NCI-H2107 treated with DMSO at 0.1 percent for 48 hours (cell line): ENCODE results near the gene ARPC5L.
A peak's percentile ranks its signal among the peaks of the same experiment; 100 is the strongest.
"Not testable (repeated sequence)": the region's sequence is repeated elsewhere in the genome, so short reads cannot be mapped to it uniquely, and the experiment has no call there.

Experiments
- DNase-seq: peaks from one replicate; lab custom pipeline; 2025; ENCODE audit not compliant: unreplicated experiment; lab: John Stamatoyannopoulos, UW

ARPC5L gene

DNA sequence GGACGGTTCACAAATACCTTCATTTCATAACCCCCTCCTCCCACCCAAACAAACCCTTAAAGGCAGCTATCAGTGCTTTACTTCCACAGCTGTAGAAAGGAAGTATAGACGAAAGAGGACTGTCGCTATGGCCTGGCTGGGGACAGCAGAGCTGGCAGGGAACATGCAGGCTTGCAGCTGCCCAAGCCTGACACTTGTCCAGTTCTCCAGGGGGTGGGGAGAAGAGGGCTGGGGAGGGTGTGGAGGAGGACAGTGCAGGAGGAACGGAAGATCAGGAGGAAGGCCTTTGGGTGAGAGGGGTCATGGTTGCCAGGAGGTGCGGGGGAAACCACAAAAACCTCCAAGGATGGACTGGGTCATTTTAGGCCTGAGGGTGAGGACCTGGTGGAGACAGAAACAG lies 25.9 kb downstream of the ARPC5L start:
- DNase-seq = no peak

GRCh38 chr9:124889006-124889405 lies 27.1 kb downstream of the ARPC5L start:
- DNase-seq = no peak

- DNase-seq = no peak
Measured at GRCh38 chr9:124890179-124890578, 28.2 kb downstream of the ARPC5L start.

DNA sequence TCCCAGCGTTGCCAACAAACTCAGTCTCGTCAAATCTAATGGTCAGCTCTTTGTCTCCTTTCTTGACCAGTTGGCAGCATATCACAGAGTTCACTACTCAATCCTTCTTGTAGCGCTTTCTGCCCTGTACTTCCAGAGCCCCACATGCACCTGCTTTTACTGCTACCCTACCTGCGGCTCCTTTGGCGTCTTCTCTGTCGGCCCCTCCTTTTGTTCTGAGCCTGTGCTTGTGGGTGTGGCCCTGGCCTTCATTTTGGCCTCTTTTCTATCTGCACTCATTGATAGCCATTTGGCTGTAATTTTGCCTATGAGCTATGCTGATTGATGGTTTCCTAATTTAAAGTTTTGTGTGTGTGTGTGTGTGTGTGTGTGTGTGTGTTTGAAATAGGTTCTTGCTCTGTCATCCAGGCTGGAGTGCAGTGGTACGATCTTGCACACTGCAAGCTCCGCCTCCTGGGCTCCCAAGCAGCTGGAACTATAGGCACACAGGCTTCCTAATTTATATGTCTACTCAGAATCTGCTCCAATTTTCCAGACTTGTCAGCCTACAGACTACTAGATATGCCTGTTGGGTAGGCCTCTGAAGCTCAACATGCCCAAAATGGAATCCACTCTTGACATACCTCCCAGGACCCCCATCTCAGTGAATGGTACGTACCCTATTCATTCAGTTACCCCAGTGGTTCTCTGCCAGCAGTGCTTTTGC lies 32.3 kb downstream of the ARPC5L start:
- DNase-seq = peak; percentile 52

DNA sequence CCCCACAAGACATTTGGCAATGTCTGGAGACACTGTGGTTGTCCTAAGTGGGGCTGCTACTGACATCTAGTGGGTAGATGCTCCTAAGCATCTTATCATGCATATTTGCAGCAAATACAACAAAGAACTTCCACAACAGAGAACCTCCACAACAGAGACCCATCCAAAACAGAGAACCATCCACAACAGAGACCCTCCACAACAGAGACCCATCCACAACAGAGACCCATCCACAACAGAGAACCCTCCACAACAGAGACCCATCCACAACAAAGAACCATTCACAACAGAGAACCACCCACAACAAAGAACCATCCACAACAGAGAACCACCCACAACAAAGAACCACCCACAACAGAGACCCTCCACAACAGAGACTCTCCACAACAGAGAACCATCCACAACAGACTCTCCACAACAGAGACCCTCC lies 32.8 kb downstream of the ARPC5L start:
- DNase-seq = no peak

- no peak for DNase-seq
Measured at GRCh38 chr9:124897570-124898460, 35.9 kb downstream of the ARPC5L start.

DNA sequence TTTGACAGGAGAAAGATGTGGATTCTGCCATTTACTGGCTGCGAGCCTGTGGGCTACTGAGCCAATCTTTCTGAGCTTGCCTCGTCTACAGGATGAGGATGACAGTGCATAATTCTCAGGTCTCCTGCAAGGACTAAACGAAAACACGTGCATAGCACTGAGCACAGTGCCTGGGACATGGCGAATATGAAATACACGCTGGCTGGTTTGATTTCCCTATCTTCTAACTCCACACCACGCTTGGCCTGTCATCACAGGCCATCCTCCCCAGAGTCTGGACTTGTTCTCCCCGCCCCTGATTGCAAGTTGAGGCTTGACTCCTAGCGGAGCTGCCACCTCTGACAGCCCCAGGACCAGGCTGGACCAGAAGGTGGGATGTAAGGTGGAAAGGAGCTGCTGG lies 37.9 kb downstream of the ARPC5L start:
- no peak for DNase-seq

DNA sequence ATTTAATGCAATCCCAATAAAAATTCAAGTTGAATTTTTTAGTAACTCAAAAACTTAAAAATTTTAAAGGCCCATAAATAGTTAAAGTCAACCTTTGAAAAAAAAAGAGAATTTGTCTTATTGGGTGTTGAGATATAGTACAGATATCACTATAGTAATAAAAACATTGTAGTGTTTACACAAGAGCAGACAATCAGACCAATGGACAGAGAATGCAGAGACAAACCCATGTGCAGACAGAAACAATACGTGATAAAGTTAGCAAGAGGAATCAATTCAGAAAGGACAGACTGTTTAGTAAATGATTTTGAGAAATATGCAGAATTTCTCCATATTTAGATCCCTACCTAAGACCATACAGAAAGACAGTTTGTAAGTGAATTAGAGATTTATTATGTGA lies 45.0 kb downstream of the ARPC5L start:
- no peak for DNase-seq

GRCh38 chr9:124908098-124908497 lies 46.2 kb downstream of the ARPC5L start:
- no peak for DNase-seq

- no peak for DNase-seq
Measured at GRCh38 chr9:124911766-124912165, 49.8 kb downstream of the ARPC5L start.

DNA sequence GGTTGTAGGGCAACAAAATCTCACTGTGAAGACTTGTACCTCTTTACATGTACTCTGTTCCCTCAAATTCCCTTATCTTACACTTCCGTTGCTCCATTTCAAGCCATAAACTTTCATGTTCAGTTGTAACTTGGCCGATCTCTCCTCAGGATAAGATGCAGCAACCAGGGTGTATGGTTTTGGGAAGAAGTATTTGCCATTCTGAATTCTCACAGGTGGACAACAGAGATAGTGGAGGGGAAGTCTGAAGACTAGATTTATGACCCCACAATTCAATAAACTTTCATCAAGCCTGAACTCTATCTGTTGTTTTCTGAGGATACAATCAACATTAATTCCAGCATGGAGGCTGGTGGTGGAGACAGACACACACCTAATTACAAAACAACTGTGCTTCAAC lies 51.4 kb downstream of the ARPC5L start:
- no peak for DNase-seq

DNA sequence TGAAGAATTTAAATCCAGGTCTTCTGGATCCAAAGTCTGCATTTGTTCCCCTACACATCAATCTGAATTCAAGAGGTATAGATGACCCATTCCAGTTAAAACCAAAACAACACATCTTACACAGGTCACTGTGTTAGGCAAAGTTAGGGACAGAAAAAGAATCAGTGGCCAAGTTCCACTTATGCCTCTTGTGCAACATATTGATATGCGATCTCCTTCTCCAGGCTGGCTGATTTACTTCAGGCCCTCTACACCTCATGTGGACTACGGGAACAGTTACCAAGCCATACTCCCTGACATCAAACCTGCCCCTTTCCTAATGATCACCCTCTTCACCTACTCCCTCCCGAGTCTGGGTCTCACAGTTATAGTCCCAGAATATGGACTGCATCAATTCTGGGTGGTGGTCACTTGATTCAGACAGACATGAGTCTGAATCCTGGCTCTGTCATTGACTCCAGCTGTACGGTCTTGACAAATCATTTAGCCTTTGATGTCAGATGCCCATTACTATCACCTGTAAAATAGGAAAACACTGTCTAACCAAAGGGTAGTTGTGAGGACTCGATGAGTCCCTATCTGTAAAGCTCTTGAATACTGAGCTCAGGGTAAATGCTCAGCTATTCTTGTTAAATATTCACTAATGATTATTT lies 52.9 kb downstream of the ARPC5L start:
- DNase-seq = no peak

DNA sequence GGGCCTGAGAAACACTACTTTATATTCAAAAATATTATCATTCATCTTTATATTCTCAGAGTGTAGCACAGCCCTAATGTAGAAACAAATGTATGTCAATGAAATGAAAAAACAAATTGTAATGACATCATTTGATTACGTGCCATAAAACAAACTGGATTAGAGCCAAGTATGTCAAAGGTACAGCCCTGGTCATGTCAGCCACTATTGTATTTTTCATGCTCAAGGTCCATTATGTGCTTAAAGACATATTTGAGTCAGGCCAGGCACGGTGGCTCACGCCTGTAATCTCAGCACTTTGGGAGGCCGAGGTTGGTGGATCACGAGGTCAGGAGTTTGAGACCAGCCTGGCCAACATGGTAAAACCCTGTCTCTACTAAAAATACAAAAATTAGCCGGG lies 58.5 kb downstream of the ARPC5L start:
- DNase-seq = not testable (repeated sequence)
